Measurements from ENCODE around the gene SORCS2.

Gene SORCS2

DNA sequence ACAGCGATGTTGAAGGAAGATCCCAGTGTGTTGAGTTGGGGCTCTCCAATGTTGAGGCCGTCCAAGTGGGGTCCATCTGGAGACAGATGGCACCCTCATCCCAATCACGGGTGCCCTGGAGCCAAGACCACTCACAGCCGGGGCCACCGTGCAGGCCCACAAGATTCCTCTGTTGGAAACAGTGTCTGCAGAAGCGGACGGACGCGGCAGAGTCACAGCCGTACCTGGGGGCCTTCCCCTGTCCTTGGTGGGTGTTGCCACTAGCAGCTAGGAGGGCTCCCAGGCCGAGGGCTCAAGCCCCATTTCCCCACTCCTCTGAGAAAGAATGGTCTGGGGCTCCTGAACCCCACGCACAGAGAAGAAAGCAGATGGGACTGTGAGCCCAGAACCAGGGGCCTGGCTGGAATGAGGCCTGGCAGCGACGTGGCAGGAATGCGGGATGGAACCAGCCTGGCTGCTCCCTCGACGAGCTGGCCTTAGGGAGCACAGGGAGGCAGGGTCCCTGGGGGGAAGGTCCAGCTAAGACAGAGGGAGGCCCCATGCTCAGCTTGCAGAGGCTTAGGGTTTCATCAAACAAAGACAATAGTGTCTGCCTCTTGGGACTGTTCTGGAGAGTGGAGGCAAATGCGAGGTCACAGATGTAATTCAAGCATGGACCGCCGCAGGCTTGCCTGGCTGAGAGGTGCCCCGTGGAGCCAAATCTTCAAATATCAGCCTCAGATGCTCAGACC, 518.4 kb downstream of the SORCS2 start:
- no peak for DNase-seq

DNA sequence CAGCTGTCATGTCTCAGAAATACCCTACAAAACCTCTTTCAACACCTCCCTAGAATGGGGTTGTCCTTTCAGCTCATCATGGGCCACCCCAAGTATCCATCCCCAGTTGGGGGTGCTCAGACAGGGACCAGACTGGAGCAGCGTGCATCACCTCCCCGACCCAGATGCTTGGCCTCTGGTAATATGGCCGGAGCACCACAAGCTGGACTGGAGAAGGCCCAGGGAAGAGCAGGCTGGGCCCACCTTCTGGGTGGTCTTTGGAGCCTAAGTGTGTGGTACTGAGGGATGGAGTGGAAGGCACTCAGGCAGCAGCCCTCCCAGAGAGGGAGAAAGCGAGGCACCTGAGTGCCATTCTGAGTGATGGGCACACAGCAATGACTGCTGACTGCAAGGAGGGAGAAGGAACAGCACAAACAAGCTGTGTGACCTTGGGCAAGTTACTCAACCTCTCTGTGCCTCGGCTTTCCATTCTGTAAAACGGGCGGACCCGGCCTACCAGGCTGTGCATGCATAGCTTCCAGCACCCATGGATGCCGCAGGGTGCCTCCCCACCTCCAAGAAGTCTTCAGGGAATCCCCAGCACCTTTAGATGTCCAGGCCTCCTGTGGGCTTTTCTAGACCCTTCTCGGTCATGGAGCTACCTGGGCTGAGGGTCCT, 519.1 kb downstream of the SORCS2 start:
- no peak for DNase-seq

DNA sequence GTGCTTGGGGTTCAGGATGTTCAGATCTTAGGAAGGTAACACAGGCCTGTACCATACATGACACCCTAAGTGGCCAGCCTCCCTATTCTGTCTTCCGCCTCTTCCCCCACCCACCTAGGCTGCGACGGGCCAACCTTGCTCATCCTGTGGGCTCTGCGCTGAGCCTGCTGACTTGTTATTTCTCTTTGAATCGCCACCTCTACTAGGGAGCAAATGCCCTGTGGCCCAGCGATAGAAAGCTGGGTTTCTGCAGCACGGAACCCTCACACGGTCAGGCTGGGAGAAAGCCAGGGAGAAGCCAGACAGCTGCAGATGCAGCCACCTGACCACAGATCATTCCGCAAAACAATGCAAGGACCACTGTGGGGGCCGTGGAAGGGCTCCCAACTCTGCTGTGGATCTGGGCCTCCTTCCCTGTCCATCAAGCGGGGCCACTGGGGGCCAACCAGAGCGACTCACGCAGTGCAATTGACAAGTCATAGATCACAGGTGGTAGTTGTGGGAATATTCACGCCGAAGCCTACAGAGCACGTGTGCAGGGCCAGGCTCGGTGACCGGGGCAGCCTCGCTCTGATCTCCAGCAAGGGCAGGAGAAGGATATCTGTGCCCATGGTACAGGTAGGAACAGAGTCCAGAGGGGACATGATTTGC, 519.8 kb downstream of the SORCS2 start:
- no peak for DNase-seq

DNA sequence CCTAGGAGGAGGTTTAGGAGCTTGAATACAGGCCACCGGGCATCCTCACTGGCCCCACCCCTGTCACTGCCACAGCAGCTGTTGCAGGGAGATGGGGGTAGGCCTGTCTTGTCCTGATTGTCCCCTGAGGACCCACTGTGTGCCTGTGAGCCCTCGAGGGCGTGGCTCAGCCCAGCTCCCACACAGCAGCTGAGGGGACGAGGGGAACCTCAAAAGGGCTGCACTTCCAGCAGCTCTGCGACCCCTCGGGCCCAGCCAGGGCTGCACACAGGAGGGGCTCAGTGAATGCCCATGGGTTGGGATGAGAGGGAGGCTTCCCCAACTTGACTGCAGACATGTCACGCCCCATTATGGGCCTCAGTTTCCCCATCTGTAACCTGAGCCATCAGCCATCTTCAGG, 521.4 kb downstream of the SORCS2 start:
- no peak for DNase-seq

DNA sequence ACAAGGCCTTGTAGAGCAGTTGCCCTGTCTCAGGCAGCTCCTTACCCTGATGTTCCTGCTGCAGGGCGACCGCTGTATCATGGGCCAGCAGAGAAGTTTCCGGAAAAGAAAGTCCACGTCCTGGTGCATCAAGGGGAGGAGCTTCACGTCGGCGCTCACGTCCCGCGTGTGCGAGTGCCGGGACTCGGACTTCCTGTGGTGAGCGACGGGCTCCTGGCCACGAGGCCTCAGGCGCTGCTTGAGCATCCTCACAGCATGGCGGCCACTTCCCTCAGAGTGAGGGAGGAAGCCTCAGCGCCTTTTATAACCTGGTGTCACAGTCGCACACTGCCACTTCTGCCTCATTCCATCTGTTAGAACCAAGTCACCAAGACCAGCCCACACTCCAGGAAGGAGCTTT, 521.8 kb downstream of the SORCS2 start:
- no peak for DNase-seq

DNA sequence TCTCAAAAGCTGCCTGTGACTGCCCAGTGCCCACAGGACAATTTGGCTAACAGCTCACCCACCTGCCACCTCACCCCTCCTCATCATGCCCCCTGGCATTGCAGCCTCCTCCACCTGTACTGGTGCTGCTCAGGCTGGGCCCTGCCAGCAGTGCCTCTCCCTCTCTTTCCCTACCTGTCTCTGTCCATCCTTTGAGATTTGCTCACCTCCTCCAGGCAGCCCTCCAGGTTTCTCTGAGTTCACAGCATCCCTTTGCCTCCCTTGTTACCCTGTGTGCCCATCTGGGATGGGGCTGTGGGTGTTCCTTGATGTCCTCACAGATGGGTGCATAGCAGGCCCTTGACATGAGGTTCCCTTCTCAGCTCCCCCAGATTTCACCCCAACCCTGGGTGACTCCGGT, 522.4 kb downstream of the SORCS2 start:
- DNase-seq: no peak

DNA sequence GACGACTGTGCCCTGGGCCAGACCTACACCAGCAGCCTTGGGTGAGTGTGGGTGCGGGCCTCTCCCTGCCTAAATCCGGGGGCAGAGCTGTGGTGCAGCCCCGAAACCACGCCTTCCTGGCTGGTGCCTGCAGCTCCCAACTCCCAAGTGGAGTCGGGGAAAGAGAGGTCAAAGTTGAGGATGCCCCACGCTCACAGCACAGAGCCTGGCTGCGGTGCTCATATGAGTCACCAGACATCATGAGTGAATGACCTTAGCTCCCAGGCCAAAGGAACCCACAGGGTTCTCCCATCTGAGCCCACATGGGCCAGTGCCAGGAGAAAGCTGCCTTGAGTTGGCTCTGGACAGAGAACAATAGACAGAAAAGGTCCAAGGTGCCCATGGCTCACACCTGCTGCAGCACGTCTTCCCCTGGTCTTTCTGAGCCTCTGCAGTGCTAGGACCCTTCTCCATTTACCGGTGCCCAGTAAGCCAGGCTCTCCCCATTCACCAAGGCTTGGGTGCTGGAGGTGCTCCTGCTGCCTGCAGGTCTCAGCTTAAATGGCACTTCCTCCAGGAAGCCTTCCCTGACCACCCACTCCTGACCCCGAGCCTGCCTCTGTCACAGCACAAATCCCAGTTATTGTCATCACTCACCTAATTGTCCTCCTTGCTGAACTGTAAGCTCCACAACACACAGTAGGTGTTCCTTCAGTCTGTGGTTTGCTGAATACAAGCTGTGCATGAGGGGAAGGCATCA, 523.1 kb downstream of the SORCS2 start:
- no peak for DNase-seq

DNA sequence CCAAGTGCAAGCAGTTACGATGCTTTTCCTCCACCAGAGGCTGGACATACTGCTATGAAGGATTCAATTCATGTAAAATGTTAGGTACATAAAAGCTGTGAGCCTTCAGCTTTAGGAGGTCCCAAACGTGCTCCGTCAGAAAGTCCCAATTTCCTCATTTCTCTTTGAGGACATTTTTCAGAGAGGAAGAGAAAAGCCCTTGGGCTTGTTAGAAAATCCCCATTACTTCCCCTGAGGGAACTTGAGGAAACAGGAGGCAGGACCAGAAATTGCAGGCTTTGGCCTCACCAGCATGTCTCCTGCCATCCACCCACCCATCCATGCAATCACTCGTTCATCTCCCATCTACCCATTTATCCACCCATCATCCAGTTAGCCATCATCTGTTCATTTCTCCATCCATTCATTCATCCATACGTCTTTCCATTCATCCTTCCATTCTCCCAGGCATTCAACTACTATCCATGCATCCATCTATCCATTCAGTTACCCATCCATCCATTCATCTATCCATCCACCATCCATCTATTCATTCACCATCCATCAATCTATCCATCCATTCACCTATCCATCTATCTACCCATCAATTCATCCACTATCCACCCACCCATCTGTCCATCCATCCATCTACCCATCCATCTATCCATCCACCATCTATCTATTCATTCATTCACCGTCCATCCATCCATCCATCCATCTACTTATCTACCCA, 523.8 kb downstream of the SORCS2 start:
- no peak for DNase-seq

DNA sequence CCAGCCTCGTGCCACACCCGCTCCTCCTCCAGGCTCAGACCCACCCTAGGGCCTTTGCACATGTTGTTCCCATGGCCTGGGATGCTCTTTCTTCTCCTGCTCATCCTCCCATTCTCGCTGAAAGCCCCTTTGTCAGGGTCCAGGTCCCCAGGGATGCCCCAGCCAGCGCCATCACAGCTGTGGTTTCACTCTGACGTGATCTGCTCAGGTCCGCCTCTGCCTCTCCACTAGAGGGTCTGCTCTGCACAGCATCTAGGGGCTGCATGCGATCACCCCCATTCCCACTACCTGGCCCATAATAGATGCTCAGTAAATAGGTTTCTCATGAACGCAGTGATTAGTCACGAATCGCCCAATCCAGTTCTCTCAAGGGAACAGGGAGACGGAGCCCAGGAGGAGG, 524.8 kb downstream of the SORCS2 start:
- DNase-seq: no peak

DNA sequence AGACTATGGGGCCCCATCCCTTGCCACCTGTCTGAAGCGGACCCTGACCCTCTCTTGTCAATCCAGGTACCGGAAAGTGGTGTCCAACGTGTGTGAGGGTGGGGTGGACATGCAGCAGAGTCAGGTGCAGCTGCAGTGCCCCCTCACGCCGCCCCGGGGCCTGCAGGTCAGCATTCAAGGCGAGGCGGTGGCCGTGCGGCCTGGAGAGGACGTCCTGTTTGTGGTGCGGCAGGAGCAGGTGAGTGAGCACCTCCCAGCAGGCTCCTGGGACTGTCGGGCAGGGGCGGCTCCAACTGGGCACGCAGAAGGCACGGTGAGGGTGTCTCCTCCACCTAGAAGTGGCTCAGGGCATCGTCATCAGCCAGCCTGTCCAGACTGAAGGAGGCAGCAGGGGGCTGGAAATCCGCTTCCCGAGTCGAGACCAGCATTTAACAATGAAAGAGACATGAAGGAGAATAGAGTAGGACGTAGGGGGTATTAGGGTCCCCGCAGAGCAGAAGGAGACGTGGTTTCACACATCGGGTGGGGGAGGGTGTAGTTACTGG, 525.7 kb downstream of the SORCS2 start:
- DNase-seq: no peak

DNA sequence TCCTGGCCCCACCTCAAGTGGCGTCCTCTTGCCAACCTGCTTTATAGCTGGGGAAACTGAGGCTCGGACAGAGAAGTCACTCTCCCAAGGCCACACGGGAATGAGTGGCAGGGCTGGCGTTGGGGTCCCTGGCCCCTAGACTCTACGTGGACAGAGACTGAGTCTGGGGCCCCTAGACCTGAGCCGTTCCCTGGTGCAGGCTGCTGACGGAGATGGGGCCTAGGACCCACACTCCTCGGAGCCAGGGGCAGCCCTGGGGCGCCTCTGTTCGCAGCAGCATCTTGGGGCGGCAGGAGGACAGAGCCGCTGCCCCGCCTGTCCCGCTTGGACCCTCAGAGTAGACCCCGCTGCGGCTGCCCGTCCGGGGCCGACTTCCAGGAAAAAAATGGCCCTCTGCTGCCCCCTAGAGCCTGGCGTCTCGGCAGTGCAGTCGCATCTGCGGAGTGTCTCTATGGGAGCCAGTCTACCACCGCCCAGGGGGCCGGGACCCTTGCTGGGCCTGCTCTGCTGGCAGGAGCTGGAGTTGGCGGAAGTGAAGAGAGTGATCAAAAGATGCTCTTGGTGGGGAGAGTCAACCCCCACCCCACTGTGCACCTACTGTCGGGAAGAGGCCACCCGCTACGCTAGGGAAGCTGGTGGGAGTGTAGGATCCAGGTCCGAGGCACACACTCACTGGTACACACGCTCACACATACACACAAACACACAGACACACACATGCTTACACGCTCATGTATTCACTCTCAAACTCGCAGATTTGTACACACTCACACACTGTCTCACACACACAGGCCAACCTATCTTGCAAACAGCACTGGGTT, 527.2 kb downstream of the SORCS2 start:
- no peak for DNase-seq

DNA sequence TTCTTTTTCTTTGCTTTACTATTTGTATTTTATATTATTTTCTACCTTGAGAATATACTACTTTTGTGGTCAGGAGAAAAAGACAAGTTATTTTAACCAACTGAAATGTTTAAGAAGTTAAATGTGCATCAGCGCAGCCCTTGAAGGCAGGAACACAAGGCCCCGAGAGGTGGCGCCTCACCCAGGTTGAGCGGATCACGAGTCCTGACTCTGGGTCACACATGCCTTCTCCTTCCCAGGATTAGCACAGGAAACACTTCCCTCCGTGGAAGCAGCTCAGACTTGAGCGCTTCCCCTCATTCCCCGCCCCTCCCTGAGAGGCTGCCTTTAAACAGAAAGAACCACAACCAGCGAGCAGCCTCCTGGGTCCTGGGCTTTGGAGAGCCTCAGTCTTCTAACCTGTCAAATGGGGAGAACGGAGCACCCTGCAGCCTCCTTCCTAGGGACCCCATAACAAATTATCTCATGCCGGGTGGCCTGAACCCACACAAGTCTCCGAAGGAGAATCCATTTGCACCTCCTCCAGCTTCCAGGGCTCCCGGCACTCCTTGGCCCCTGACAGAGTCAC, 529.7 kb downstream of the SORCS2 start:
- DNase-seq: no peak

DNA sequence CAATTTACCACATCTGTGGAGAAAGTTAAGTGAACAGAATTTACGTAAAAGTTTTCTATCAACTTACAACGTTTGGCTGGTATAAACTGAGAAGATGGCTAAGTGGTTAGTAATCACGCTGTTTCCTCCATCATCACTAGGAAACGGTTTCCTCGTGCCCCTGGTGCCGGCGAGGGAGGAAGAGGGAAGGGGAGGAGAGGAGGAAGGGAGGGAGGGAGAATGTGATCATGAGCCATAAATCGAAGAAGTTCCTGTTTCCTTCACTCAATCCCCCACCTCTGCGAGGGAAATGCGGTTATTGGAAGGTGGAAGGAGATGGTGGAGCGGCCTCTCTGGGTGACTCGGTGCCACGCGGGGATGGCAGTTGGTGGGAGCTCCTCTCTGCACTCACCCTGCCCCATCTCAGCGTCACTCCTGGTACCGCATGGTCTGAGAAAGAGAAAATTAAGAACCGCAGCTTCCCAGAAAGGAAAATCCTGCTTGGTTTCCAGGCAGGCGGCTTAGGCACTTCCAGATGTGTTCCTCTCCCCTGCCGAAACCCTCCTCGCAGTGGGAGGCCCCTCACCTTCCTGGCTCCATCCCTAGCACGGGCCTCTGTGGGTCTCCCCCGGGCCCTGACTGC, 530.5 kb downstream of the SORCS2 start:
- no peak for DNase-seq

DNA sequence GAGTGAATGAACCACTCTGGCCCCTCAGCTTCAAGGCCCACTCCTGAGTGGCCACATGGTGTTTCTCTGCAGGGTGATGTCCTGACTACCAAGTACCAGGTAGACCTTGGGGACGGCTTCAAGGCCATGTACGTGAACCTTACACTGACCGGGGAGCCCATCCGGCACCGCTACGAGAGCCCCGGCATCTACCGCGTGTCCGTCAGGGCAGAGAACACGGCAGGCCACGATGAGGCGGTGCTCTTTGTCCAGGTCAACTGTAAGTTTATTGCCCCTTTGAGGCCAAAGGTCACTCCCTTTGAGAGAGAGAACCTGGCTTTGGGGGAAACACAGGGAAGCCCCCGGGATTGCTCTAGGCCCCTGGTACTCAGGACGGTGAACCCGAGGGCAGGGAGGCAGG, 531.3 kb downstream of the SORCS2 start:
- DNase-seq: no peak

DNA sequence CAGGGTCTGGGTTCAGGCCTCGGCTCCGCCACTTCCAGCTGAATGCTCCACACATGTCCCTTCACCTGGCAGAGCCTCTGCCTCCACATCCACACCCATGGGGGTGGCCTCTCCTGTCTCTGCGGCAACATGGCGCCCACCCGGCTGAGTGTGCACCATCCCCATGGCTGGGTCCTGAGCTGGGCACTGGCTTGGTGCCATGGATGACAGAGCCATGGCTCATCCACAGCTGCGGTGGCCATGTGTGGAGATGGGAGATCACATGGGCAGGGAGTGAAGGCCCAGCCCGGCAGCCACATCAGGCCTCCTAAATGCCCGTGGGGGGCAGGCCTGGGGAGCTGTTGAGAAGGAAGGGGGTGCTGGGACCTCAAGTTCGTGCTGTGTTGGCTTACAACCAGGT, 533.6 kb downstream of the SORCS2 start:
- no peak for DNase-seq

DNA sequence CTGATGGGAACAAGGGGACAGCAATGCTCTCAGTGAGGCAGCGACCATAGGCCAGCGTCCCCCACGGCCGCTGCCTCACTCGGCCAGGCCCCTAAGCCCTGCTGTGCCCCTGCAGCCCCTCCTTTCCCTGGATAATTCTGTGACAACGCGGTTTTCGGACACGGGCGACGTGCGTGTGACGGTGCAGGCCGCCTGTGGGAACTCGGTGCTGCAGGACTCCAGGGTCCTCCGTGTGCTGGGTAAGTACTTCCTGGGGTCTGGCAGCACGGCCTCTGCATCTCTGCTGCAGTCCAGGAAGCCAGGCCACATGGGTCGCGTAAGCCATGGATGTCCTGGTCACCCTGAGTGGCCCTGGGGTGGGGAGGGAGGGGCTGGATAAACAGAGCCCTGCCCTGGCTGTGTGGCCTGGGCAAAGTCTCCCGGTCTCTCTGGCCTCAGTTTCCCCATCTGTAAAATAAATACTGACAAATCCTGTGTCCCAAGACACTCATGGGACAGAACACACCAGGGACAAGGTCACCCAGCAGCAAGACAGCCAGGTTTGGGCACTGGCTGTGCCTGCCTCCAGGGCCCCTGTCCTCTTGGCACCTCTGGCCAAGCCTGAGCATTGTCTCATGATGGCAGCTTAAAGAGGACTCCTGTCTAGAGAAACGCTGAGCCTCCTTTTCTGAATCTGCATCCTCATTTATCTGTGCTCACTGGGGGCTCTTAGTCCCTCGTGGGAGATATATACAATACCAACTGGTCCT, 534.5 kb downstream of the SORCS2 start:
- no peak for DNase-seq

DNA sequence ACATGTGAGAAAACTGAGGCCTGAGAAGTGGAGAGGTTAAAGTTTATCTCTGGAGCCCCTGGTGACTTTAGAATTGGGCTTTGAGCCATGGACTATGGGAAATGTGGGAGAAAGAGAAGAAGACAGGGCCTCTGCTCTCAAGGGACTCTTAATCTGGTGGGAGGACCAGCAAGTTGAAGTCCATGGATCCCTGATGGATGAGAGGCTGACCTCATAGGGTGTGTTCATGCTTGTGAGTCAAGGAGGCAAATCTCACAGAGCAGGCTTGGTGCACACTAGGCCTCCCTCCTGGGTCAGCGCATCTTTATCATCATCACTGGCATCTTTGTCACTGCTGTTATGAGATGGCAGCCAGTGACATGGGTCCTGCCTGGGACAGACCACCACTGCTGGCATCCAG, 535.4 kb downstream of the SORCS2 start:
- DNase-seq: no peak

DNA sequence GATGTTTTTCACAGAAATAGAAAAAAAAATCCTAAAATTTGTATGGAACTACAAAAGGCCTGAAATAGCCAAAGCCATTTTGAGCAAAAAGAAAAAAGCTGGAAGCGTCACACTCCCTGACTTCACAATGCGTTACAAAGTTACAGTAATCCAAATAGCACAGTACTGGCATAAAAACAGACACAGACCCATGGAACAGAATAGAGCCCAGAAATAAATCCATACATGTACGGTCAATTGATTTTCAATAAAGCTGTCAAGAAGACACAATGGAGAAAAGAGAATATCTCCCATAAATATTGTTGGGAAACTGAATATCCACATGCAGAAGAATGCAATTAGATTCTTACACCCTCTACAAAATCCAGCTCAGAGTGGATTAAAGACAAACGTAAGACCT, 539.1 kb downstream of the SORCS2 start:
- no peak for DNase-seq

DNA sequence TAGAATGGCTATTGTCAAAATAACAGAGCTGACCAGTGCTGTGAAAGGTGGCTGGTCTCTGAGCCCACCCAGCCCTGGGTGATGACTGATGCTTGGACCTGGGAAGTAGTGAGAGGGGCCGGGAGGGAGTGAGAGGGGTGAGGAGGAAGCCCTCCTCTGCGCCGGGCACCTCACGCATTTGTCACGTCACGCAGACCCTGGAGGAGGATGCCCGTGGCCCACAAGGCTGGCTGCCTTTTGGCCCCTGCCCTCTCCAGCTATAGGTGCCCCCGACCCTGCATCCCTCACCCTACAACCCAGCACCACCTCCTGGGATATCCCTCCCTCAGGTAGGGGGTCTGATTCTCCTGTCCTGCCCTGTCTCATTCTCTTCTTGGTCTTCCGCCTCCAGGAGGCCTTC, 539.9 kb downstream of the SORCS2 start:
- no peak for DNase-seq

DNA sequence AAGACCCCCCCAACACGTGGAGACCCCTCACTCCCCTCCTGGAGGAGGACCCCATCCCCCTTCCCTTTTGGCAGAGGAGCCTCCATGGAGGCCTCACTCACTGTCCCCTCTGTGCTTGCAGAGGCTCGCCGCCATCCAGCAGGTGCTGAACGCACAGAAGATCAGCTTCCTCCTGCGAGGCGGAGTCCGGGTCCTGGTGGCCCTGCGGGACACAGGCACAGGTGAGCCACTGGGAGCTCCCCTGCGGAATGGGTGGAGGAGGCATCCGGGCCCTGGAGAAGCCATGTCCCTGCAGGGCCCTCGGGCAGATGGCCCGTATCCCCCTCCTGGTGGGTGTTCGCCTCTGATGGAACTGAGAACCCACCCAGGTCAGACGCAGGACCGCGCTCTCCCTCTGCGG, 540.9 kb downstream of the SORCS2 start:
- DNase-seq: no peak
